Endothelial cell of umbilical vein (primary cell): ENCODE measurements around the gene GIPC1. TPM values are rescaled to one million over a fixed set of nuclear protein-coding genes. Genes with fewer than 3 reads are reported as not detected.

Experiments used
- BruUV-seq: library from RNA; stranded (reverse); fragments of 400-500 nt; replicated peaks from 2 replicates; lab custom pipeline; 2021; lab: Mats Ljungman, UMichigan
- CTCF ChIA-PET: fragments of 300-600, 350-600 bp; sonication (Branson Sonifier 250); formaldehyde crosslinking; loops from one replicate; lab custom pipeline; 2021; ENCODE audit warnings: antibody characterized with exemption, inconsistent platforms; lab: Charles Lee
- POLR2A ChIA-PET: fragments of 300-600, 350-600 bp; sonication (Branson Sonifier 250); formaldehyde crosslinking; loops from one replicate; lab custom pipeline; 2021; ENCODE audit warnings: antibody characterized with exemption, inconsistent platforms; lab: Charles Lee
- DNase-seq: peaks from one replicate; pipeline ENCODE4 v3.0.0-alpha.2; 2011; ENCODE audit warnings: low read depth, low spot score
- FAIRE-seq: peaks from 2 replicates; lab custom pipeline; 2011; peaks lifted over from hg19 to GRCh38; lab: Jason Lieb, UNC
- H2AFZ ChIP-seq: 2 replicates; pipeline ENCODE4 v1.6.0; 2012; ENCODE audit warnings: low read depth, low read length, control low read depth, inconsistent platforms
- H3K27ac ChIP-seq: 2 replicates; pipeline ENCODE4 v1.5.1; 2011; ENCODE audit warnings: low read depth, mild to moderate bottlenecking, control low read depth, low read length, moderate library complexity; ENCODE audit not compliant: insufficient read depth
- H3K27me3 ChIP-seq, 2 experiments: 2 replicates each; pipeline versions ENCODE4 v1.6.0 to v1.6.1; 2011; ENCODE audit warnings: low read length in 2 of 2, mixed read lengths in 1 of 2; ENCODE audit not compliant: control insufficient read depth in 2 of 2, insufficient read depth in 2 of 2
- H3K36me3 ChIP-seq, 2 experiments: 2 replicates in 1 of 2; 3 replicates in 1 of 2; pipeline ENCODE4 v1.5.1; 2011; ENCODE audit warnings: low read length in 2 of 2, mild to moderate bottlenecking in 1 of 2, moderate library complexity in 1 of 2; ENCODE audit not compliant: control insufficient read depth in 2 of 2, insufficient read depth in 2 of 2; ENCODE audit errors: extremely low read depth in 1 of 2
- H3K4me1 ChIP-seq: 3 replicates; pipeline ENCODE4 v1.5.1; 2011; ENCODE audit warnings: mild to moderate bottlenecking, low read length; ENCODE audit not compliant: control insufficient read depth, insufficient read depth; ENCODE audit errors: extremely low read depth
- H3K4me2 ChIP-seq: 2 replicates; pipeline ENCODE4 v1.6.1; 2011; ENCODE audit warnings: low read length, control low read depth, mixed read lengths; ENCODE audit not compliant: insufficient read depth
- H3K4me3 ChIP-seq, 3 experiments: fragments of 200-600 bp in 1 of 3; sonication (generic), shearing (Covaris generic) in 1 of 3; replicated peaks in 1 of 3; 2 replicates each; pipeline ENCODE4 v1.5.1; 2011 to 2016; ENCODE audit warnings: control low read depth in 3 of 3, low read length in 3 of 3, mild to moderate bottlenecking in 2 of 3, inconsistent platforms in 1 of 3, low read depth in 1 of 3, moderate library complexity in 1 of 3; ENCODE audit not compliant: insufficient read depth in 1 of 3
- H3K79me2 ChIP-seq: 2 replicates; pipeline ENCODE4 v1.6.0; 2012; ENCODE audit warnings: low read length, inconsistent platforms; ENCODE audit not compliant: control insufficient read depth, insufficient read depth
- H3K9ac ChIP-seq: replicated peaks from 2 replicates; pipeline ENCODE3; 2011; ENCODE audit warnings: low read length, control low read depth; ENCODE audit not compliant: insufficient read depth; ENCODE audit errors: extremely low read depth
- H3K9me1 ChIP-seq: replicated peaks from 3 replicates; pipeline ENCODE4 v1.6.0; 2011; ENCODE audit warnings: mild to moderate bottlenecking, low read length; ENCODE audit not compliant: control insufficient read depth, insufficient read depth; ENCODE audit errors: extremely low read depth
- H3K9me3 ChIP-seq: replicated peaks from 2 replicates; pipeline ENCODE4 v1.5.1; 2012; ENCODE audit warnings: low read length, inconsistent platforms; ENCODE audit not compliant: control insufficient read depth, insufficient read depth
- H4K20me1 ChIP-seq: replicated peaks from 2 replicates; pipeline ENCODE3; 2011; ENCODE audit warnings: mild to moderate bottlenecking, low read length; ENCODE audit not compliant: control insufficient read depth, insufficient read depth; ENCODE audit errors: extremely low read depth
- CTCF ChIP-seq, 2 donors: IDR thresholded peaks; 1 replicate in 1 of 2; 2 replicates in 1 of 2; pipeline ENCODE4 v1.5.1; 2011; ENCODE audit warnings: low read length in 2 of 2, mild to moderate bottlenecking in 2 of 2, moderate library complexity in 2 of 2, control low read depth in 1 of 2, inconsistent platforms in 1 of 2, low read depth in 1 of 2; ENCODE audit not compliant: insufficient read depth in 1 of 2; ENCODE audit errors: extremely low read depth in 1 of 2
- EZH2 ChIP-seq: IDR thresholded peaks from 2 replicates; pipeline ENCODE4 v1.6.1; 2012; ENCODE audit warnings: borderline replicate concordance, low read depth, mild to moderate bottlenecking, moderate library complexity, low read length, inconsistent platforms; ENCODE audit not compliant: severe bottlenecking
- FOS ChIP-seq: IDR thresholded peaks from 2 replicates; pipeline ENCODE4 v1.6.1; 2011; ENCODE audit warnings: mild to moderate bottlenecking, low read length, moderate library complexity, borderline replicate concordance; ENCODE audit not compliant: insufficient read depth
- GATA2 ChIP-seq: IDR thresholded peaks from 2 replicates; pipeline ENCODE4 v1.7.0; 2011; ENCODE audit warnings: low read depth, mild to moderate bottlenecking, moderate library complexity, mixed read lengths, low read length; ENCODE audit not compliant: insufficient read length, insufficient read depth
- JUN ChIP-seq: IDR thresholded peaks from 2 replicates; pipeline ENCODE4 v1.6.1; 2011; ENCODE audit warnings: borderline replicate concordance, low read depth; ENCODE audit not compliant: insufficient read length, insufficient read depth
- MAX ChIP-seq: IDR thresholded peaks from 2 replicates; pipeline ENCODE4 v1.6.1; 2011; ENCODE audit not compliant: insufficient read depth, insufficient read length
- MYC ChIP-seq: IDR thresholded peaks from one replicate; pipeline ENCODE4 v1.6.1; 2011; ENCODE audit warnings: mild to moderate bottlenecking, low read depth, low read length
- POLR2A ChIP-seq: IDR thresholded peaks from 2 replicates; pipeline ENCODE4 v1.6.1; 2012; ENCODE audit warnings: low read depth, mild to moderate bottlenecking, control low read depth, low read length
- POLR2AphosphoS5 ChIP-seq: IDR thresholded peaks from 2 replicates; pipeline ENCODE4 v1.6.1; 2012; ENCODE audit warnings: low read depth, mild to moderate bottlenecking, control low read depth, low read length, moderate library complexity; ENCODE audit not compliant: insufficient read depth
- dilution Hi-C: fragments of 300-500 bp; cut with MboI; formaldehyde crosslinking; loops from one replicate; pipeline ENCODE4 v1.15.0; 2019; ENCODE audit warnings: low sequenced_read_pairs; ENCODE audit not compliant: extremely low pct_ligation_motif_present
- intact Hi-C: fragments of 100-400 bp; cut with micrococcal nuclease; formaldehyde crosslinking; loops from one replicate; pipeline ENCODE4 v1.10.0; 2022
- polyA plus RNA-seq, 4 experiments: library from polyadenylated mRNA; depleted of rRNA in 3 of 4; stranded (reverse) in 3 of 4; unstranded in 1 of 4; fragments of >200 nt; gene quantifications; 2 replicates each; pipeline versions ENCODE4 v1.2.1 to v1.2.3, GENCODE V29; 2011 to 2012; ENCODE audit warnings: missing spikeins in 1 of 4
- total RNA-seq: library from RNA; stranded (reverse); gene quantifications from 2 replicates; pipeline ENCODE4 v1.2.3, GENCODE V29; 2021

Gene GIPC1
- total and polyA plus RNA-seq, 2 donors (not counting 3 experiments of a cell fraction or from before 2014, with no cell fraction given), result 108 to 141 TPM

- Histone ChIP-seq H3K4me3 (peak overlapping the region; percentile 50 to 95 (median 68)), H3K4me1 (peaks cover 23% of the 10 kb centered on the region), H3K9me1 (no peaks in the 10 kb centered on the region), H3K9me3 (no peaks in the 10 kb centered on the region), H2AFZ (no peak overlapping the region), H3K79me2 (peaks cover 23% of the 10 kb centered on the region), H3K9ac (peak overlapping the region; percentile 17), H4K20me1 (no peaks in the 10 kb centered on the region), H3K27ac (no peak overlapping the region), H3K27me3 (no peaks in the 10 kb centered on the region), H3K4me2 (peak overlapping the region; percentile 83), H3K36me3 (peaks cover 0 to 5% of the 10 kb centered on the region in 2 experiments)
- TF ChIP-seq FOS (no peak), MYC (no peak), JUN (no peak), GATA2 (no peak), MAX (no peak), POLR2AphosphoS5 (no peak), CTCF (IDR thresholded peaks at IDR 0.05; ENCODE audit: extremely low read depth in 1 of 2, insufficient read depth in 1 of 2, low read depth in 1 of 2, low read length in 2 of 2) (no peak), EZH2 (no peak), POLR2A (no peak)
- dilution Hi-C loops (no loop called here), intact Hi-C loops (no loop called here)
- no TSS peak for BruUV-seq
- ChIA-PET POLR2A (interaction anchor here (1.6 kb wide), 1 partner anchor 23 kb away, joined by 8 read pairs; the partner anchor contains the start of gene DNAJB1), CTCF (interaction anchor here (0.6 to 2.9 kb wide), 5 partner anchors 10 to 1050 kb away, joined by 3 to 13 read pairs (median 4); no protein-coding TSS in a partner anchor)
- DNase-seq (no peak), FAIRE-seq (peak; percentile 54)
Observed at GRCh38 chr19:14494910-14495671, 836 bp downstream of the GIPC1 start.
